Stimulated activated CD8-positive, alpha-beta memory T cell treated with anti-CD3 and anti-CD28 coated beads, Interleukin-15, amount 100 ng/mL, for 4 hours (primary cell): ENCODE results near the gene DCUN1D1.

Experiments used
- DNase-seq, 2 donors: peaks; one replicate each; pipeline ENCODE4 v3.0.0-alpha.2; 2020; ENCODE audit warnings: low read depth in 2 of 2

The DCUN1D1 gene

DNA sequence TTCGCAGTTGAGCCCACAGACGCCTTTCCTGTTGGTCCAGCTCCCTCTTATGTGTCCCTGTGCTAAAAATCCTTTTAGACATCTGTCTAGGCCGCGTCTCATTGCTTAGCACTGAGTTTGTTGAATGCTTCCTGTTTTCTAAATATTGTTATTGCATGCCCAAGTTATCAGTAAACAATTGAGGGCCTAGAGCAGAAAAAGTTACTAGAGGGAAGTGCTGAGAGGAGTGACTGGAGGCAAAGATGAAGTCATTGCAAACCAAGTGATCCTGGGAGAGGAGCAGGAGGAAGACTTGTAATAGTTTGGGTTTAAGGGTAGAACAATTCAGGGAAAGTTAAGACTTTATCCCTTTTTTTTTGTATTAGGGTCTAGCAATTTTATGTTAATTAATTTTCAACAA is 88.1 kb downstream of the DCUN1D1 start:
- DNase-seq = no peak

GRCh38 chr3:182891364-182891763 is 89.0 kb downstream of the DCUN1D1 start:
- no peak for DNase-seq

DNA sequence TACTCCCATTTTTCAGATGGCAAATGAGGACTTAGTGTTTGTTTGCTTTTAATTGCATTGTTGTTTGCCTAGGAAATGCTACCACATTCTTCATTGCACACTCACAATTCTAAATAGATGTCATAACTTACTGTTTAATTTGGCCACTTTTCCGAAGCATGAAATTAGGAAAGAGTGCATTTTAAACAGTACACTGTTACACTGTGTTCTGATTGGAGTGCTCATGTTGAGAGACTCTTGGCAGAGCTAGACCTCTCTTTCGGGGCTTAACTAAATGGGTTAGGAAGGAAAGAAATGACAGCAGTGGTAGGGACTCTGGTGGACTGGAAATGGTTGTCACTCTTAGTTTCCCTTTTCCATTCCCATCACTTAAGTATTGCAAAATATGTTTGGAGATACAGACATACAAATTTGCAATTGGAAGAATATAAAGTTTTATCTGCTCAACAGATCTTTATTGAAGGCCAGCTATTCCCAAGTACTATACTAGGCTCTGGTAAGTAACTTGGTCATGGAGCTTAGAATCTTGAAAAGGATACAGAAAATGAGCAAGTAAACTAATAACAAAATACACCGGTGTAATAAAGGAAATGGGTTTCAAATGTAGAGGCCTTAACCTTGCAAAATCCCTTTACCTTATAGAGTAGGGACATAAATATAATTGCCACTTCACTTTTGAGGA is 90.2 kb downstream of the DCUN1D1 start:
- DNase-seq = no peak
